HepG2 (cell line): Measurements from ENCODE around the gene ZDHHC14. TPM values are rescaled to one million over a fixed set of nuclear protein-coding genes. Genes with fewer than 3 reads are reported as not detected.

Experiments
- FOSL2 ChIP-seq: sonication (generic); formaldehyde crosslinking; IDR thresholded peaks from 2 replicates; pipeline ENCODE4 v1.4.0; 2020; ENCODE audit warnings: missing genetic modification reagents
- NFIC ChIP-seq: IDR thresholded peaks from 2 replicates; pipeline ENCODE4 v1.6.1; 2012; ENCODE audit warnings: mild to moderate bottlenecking, low read length, inconsistent platforms
- SAFB2 ChIP-seq: sonication (generic); formaldehyde crosslinking; IDR thresholded peaks from 2 replicates; pipeline ENCODE4 v1.5.1; 2020; ENCODE audit warnings: missing genetic modification reagents, low read depth, mild to moderate bottlenecking, borderline replicate concordance
- TBP ChIP-seq: sonication (generic); formaldehyde crosslinking; IDR thresholded peaks from 2 replicates; pipeline ENCODE4 v1.5.0; 2020; ENCODE audit warnings: missing genetic modification reagents
- TP53 ChIP-seq: sonication (generic); formaldehyde crosslinking; conservative IDR thresholded peaks from 2 replicates; pipeline ENCODE4 v1.4.0; 2020; ENCODE audit warnings: missing genetic modification reagents
- U2AF1 ChIP-seq: fragments of 200-400 bp; formaldehyde crosslinking; optimal IDR thresholded peaks from 2 replicates; pipeline ENCODE3; 2017; ENCODE audit warnings: mild to moderate bottlenecking, low read depth, low read length
- ZFAT ChIP-seq: sonication (generic); formaldehyde crosslinking; conservative IDR thresholded peaks from 2 replicates; pipeline ENCODE4 v1.8.1; 2023; ENCODE audit warnings: missing genetic modification reagents, inconsistent platforms
- ZFP36L1 ChIP-seq: sonication (generic); formaldehyde crosslinking; IDR thresholded peaks from 2 replicates; pipeline ENCODE4 v1.8.0; 2022; ENCODE audit warnings: mild to moderate bottlenecking, missing genetic modification reagents, moderate library complexity
- ZNF264 ChIP-seq: sonication (generic); formaldehyde crosslinking; IDR thresholded peaks from 2 replicates; pipeline ENCODE4 v1.4.0; 2020; ENCODE audit warnings: missing genetic modification reagents
- ZNF432 ChIP-seq: sonication (generic); formaldehyde crosslinking; IDR thresholded peaks from 2 replicates; pipeline ENCODE4 v1.5.0; 2020; ENCODE audit warnings: missing genetic modification reagents, mild to moderate bottlenecking, borderline replicate concordance
- ZNF768 ChIP-seq: sonication (generic); formaldehyde crosslinking; IDR thresholded peaks from 2 replicates; pipeline ENCODE4 v1.4.0; 2020; ENCODE audit warnings: missing genetic modification reagents
- ZNF788 ChIP-seq: sonication (generic); formaldehyde crosslinking; IDR thresholded peaks from 2 replicates; pipeline ENCODE4 v1.5.0; 2020; ENCODE audit warnings: mild to moderate bottlenecking, missing genetic modification reagents, borderline replicate concordance
- polyA plus RNA-seq, 8 experiments: library from polyadenylated mRNA; depleted of rRNA in 3 of 8; stranded (reverse) in 7 of 8; unstranded in 1 of 8; fragments of >200 nt; fragmentation: Illumina TruSeq in 4 of 8; extraction: Trizol in 4 of 8; gene quantifications; 2 replicates each; pipeline versions ENCODE4 v1.2.1 to v1.2.3, GENCODE V29; 2011 to 2016; ENCODE audit warnings: low read depth in 4 of 8, missing spikeins in 1 of 8, mixed read lengths in 1 of 8; ENCODE audit not compliant: insufficient read depth in 1 of 8
- total RNA-seq, 5 experiments: library from RNA; depleted of rRNA; stranded (reverse); fragments of >200 nt; fragmentation: Illumina TruSeq; extraction: Trizol; gene quantifications; 2 replicates each; pipeline ENCODE4 v1.2.3, GENCODE V29; 2016; ENCODE audit warnings: low read depth in 1 of 5
- TF ChIP-seq, protein P1 (sequence below): sonication (generic); formaldehyde crosslinking; IDR thresholded peaks from 2 replicates; pipeline ENCODE4 v1.5.0; 2020; ENCODE audit warnings: mild to moderate bottlenecking, missing genetic modification reagents, borderline replicate concordance
- TF ChIP-seq, protein P2 (sequence below): IDR thresholded peaks from 2 replicates; pipeline ENCODE4 v1.6.1; 2012; ENCODE audit warnings: low read depth, low read length, improper control_type of control experiment
- TF ChIP-seq, protein P3 (sequence below): IDR thresholded peaks from 2 replicates; pipeline ENCODE4 v1.6.1; 2016; ENCODE audit warnings: missing compliant biosample characterization, missing genetic modification reagents, borderline replicate concordance
- TF ChIP-seq, protein P4 (sequence below): sonication (generic); formaldehyde crosslinking; IDR thresholded peaks from 2 replicates; pipeline ENCODE4 v1.4.0; 2020; ENCODE audit warnings: missing genetic modification reagents, low read depth, mild to moderate bottlenecking, borderline replicate concordance

Gene ZDHHC14
- total and polyA plus RNA-seq, 2 of the 13 experiments (the other 11 are each of a cell fraction or from before 2014, with no cell fraction given): 3.7 to 9.5 TPM

DNA sequence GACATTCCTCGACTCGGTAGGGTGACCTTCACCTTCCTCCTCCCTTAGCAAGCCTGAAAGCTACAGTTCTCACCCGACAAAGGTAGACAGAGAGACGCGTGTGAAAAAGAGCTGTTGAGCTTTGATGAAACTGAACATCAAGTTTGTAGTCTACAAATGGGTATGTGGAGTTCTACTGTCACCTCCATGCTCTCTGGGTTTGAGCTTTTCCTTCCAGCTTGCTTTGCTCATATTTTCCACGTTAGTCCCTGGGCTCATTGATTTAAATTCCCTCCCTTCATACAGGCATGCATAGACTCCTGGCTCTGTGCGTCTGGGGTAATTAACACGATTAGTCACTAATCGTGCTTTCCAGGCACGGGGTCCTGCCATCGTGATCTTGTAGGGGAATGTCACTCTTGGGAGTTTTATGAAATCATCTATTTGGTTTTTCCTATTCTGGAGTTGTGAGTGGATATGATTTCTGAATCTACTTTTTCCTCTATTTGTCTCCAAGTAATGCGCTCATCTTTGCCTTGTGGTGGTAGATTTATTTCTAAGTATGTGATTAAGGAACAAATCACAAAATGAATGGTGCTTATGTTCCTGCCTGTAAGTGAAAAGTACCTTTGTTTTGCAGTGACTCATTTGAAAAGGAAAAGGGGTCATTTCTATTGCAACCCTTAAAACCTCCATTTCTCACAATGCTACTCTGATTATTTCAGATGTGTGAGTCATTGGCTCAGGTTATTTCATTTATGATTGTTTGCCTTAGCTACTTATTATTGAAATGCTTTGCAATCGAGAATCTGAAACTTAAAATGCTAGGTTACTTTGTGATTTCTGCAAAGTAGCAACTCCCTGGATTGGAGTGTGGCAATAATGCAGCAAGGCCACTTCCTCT, 154.6 kb downstream of the ZDHHC14 start (continued):
- TF ChIP-seq, protein P1, sequence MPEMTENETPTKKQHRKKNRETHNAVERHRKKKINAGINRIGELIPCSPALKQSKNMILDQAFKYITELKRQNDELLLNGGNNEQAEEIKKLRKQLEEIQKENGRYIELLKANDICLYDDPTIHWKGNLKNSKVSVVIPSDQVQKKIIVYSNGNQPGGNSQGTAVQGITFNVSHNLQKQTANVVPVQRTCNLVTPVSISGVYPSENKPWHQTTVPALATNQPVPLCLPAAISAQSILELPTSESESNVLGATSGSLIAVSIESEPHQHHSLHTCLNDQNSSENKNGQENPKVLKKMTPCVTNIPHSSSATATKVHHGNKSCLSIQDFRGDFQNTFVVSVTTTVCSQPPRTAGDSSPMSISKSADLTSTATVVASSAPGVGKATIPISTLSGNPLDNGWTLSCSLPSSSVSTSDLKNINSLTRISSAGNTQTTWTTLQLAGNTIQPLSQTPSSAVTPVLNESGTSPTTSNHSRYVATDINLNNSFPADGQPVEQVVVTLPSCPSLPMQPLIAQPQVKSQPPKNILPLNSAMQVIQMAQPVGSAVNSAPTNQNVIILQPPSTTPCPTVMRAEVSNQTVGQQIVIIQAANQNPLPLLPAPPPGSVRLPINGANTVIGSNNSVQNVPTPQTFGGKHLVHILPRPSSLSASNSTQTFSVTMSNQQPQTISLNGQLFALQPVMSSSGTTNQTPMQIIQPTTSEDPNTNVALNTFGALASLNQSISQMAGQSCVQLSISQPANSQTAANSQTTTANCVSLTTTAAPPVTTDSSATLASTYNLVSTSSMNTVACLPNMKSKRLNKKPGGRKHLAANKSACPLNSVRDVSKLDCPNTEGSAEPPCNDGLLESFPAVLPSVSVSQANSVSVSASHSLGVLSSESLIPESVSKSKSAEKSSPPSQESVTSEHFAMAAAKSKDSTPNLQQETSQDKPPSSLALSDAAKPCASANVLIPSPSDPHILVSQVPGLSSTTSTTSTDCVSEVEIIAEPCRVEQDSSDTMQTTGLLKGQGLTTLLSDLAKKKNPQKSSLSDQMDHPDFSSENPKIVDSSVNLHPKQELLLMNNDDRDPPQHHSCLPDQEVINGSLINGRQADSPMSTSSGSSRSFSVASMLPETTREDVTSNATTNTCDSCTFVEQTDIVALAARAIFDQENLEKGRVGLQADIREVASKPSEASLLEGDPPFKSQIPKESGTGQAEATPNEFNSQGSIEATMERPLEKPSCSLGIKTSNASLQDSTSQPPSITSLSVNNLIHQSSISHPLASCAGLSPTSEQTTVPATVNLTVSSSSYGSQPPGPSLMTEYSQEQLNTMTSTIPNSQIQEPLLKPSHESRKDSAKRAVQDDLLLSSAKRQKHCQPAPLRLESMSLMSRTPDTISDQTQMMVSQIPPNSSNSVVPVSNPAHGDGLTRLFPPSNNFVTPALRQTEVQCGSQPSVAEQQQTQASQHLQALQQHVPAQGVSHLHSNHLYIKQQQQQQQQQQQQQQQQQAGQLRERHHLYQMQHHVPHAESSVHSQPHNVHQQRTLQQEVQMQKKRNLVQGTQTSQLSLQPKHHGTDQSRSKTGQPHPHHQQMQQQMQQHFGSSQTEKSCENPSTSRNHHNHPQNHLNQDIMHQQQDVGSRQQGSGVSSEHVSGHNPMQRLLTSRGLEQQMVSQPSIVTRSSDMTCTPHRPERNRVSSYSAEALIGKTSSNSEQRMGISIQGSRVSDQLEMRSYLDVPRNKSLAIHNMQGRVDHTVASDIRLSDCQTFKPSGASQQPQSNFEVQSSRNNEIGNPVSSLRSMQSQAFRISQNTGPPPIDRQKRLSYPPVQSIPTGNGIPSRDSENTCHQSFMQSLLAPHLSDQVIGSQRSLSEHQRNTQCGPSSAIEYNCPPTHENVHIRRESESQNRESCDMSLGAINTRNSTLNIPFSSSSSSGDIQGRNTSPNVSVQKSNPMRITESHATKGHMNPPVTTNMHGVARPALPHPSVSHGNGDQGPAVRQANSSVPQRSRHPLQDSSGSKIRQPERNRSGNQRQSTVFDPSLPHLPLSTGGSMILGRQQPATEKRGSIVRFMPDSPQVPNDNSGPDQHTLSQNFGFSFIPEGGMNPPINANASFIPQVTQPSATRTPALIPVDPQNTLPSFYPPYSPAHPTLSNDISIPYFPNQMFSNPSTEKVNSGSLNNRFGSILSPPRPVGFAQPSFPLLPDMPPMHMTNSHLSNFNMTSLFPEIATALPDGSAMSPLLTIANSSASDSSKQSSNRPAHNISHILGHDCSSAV (CRISPR knock-in tag): no peak
- TF ChIP-seq, protein P2, sequence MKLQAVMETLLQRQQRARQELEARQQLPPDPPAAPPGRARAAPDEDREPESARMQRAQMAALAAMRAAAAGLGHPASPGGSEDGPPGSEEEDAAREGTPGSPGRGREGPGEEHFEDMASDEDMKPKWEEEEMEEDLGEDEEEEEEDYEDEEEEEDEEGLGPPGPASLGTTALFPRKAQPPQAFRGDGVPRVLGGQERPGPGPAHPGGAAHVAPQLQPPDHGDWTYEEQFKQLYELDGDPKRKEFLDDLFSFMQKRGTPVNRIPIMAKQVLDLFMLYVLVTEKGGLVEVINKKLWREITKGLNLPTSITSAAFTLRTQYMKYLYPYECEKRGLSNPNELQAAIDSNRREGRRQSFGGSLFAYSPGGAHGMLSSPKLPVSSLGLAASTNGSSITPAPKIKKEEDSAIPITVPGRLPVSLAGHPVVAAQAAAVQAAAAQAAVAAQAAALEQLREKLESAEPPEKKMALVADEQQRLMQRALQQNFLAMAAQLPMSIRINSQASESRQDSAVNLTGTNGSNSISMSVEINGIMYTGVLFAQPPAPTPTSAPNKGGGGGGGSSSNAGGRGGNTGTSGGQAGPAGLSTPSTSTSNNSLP: 0 out of 2 replicates have a peak, but pooled peaks have one; percentile 41
- TF ChIP-seq ZNF432 (CRISPR knock-in tag) (no peak), SAFB2 (CRISPR knock-in tag) (no peak), ZFP36L1 (CRISPR knock-in tag) (no peak), ZFAT (CRISPR knock-in tag) (no peak), ZNF768 (no peak), FOSL2 (peak; percentile 26; the same call in 1 of the 2 replicates), TP53 (CRISPR knock-in tag) (no peak), U2AF1 (no peak), NFIC (no peak), ZNF264 (0 out of 2 replicates have a peak, but pooled peaks have one; percentile 8), TBP (CRISPR knock-in tag) (no peak), ZNF788 (CRISPR knock-in tag) (no peak)
- TF ChIP-seq, protein P3, sequence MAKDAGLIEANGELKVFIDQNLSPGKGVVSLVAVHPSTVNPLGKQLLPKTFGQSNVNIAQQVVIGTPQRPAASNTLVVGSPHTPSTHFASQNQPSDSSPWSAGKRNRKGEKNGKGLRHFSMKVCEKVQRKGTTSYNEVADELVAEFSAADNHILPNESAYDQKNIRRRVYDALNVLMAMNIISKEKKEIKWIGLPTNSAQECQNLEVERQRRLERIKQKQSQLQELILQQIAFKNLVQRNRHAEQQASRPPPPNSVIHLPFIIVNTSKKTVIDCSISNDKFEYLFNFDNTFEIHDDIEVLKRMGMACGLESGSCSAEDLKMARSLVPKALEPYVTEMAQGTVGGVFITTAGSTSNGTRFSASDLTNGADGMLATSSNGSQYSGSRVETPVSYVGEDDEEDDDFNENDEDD (CRISPR knock-in tag): peak; percentile 26; the same call in 1 of the 2 replicates
- TF ChIP-seq, protein P4, sequence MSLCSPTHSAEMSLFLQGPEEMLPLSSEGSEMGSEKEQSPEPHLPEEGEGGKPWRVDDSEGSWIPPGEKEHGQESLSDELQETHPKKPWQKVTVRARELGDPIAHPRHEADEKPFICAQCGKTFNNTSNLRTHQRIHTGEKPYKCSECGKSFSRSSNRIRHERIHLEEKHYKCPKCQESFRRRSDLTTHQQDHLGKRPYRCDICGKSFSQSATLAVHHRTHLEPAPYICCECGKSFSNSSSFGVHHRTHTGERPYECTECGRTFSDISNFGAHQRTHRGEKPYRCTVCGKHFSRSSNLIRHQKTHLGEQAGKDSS (CRISPR knock-in tag): no peak
